Brain pericyte (primary cell): ENCODE data around the gene PDHX.

ENCODE experiments used
- DNase-seq: peaks from one replicate; pipeline ENCODE4 v3.0.0-alpha.2; 2012; ENCODE audit warnings: low read depth, low spot score

PDHX gene

GRCh38 chr11:35045236-35045820 lies 128.9 kb downstream of the PDHX start:
- DNase-seq, result no peak
